Activated CD4-positive, alpha-beta memory T cell treated with anti-CD3 and anti-CD28 coated beads for 36 hours (primary cell): Measurements from ENCODE around the gene SCMH1. TPM values are rescaled to one million over a fixed set of nuclear protein-coding genes. Genes with fewer than 3 reads are reported as not detected.

Source experiments
- CTCF ChIA-PET: fragments of 350-600 bp; sonication (Branson Sonifier 250); formaldehyde crosslinking; loops from one replicate; lab custom pipeline; 2021; ENCODE audit warnings: antibody characterized with exemption, inconsistent platforms; lab: Charles Lee
- POLR2A ChIA-PET: fragments of 350-600 bp; sonication (Branson Sonifier 250); formaldehyde crosslinking; loops from one replicate; lab custom pipeline; 2021; ENCODE audit warnings: antibody characterized with exemption; lab: Charles Lee
- DNase-seq: peaks from one replicate; pipeline ENCODE4 v3.0.0-alpha.2; 2020
- H3K27ac Mint-ChIP-seq: one replicate; pipeline ENCODE4 v1.8.0; 2021; ENCODE audit warnings: mixed read lengths
- H3K27me3 Mint-ChIP-seq: one replicate; pipeline ENCODE4 v1.8.0; 2021; ENCODE audit warnings: mixed read lengths
- H3K36me3 Mint-ChIP-seq: one replicate; pipeline ENCODE4 v1.8.0; 2021; ENCODE audit warnings: mixed read lengths
- H3K4me1 Mint-ChIP-seq: one replicate; pipeline ENCODE4 v1.8.0; 2021; ENCODE audit warnings: low read depth, mixed read lengths
- H3K4me3 Mint-ChIP-seq: one replicate; pipeline ENCODE4 v1.8.0; 2021; ENCODE audit warnings: mild to moderate bottlenecking, mixed read lengths
- H3K9me3 Mint-ChIP-seq: one replicate; pipeline ENCODE4 v1.8.0; 2021; ENCODE audit warnings: mixed read lengths
- intact Hi-C: fragments of 100-400 bp; cut with micrococcal nuclease; formaldehyde crosslinking; loops from one replicate; pipeline ENCODE4 v1.15.1; 2023
- total RNA-seq, 2 experiments: library from RNA; stranded (reverse); gene quantifications; one replicate each; pipeline ENCODE4 v1.2.3, GENCODE V29; 2021

The SCMH1 gene
- total RNA-seq, 2 experiments from 2014 or later: 17.7 to 20.7 TPM

DNA sequence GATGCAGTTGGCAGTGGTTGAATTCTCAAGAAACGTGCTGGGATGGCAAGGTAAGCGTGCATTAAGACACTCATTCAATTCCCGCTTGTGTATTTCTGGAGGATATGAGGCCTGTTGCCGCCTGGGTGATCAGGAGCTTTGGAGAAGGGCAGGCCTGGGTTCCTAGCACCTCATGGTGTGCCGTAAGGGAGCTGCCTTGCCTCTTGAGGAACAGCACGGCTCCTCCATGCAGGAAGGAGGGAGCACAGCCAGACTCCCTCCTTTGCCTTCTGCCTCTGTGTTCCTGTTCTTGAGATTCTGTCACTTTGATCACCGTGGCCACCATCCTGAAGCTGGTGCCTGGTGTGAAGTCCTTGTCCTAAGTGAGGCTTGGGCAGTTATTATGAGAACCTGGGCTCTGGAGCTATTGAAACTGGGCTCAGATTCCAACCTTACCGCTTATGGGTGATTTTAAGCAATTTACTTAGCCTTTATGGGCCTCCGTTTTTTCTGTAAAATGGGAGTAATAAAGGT is 238.9 kb downstream of the SCMH1 start:
- CTCF ChIA-PET: interaction anchor here (0.5 to 2.1 kb wide), 9 partner anchors 8 to 281 kb away, joined by 3 to 25 read pairs (median 5); partner anchors contain the start of genes CITED4 and CTPS1
- Mint-ChIP-seq H3K9me3 (no peaks in the 10 kb centered on the region), H3K27ac (no peak overlapping the region), H3K4me1 (peaks cover 24% of the 10 kb centered on the region), H3K27me3 (no peaks in the 10 kb centered on the region), H3K36me3 (peaks cover 72% of the 10 kb centered on the region), H3K4me3 (no peak overlapping the region)
- intact Hi-C loops: loop anchor here (1.0 to 5.0 kb wide), 3 partner anchors 19 to 239 kb away; partner anchors contain the start of gene SCMH1
- POLR2A ChIA-PET: interaction anchor here (1.0 to 1.6 kb wide), 4 partner anchors 17 to 141 kb away, joined by 4 to 14 read pairs (median 6); partner anchors contain the start of gene CTPS1
- DNase-seq: no peak

DNA sequence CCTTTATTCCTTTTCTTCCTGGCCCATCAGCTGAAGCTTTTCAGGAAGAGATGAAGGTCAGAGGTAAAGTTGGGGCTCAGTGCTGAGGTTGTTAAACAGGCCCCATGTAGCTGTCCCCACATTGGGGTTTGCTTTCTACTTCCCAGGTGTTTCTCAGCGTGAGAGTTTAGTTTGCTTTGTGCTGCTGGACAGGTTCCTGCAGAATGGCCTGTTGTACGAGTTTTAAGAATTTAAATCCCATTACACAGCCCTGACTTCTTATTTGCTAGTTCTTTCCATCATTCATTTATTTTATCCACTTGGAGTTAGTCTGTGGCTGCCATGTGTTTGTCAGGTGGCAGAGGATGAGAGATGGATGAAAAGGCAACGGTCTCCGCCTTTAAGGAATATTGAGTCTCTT is 243.4 kb downstream of the SCMH1 start:
- H3K4me1 Mint-ChIP-seq: peaks cover 21% of the 10 kb centered on the region

DNA sequence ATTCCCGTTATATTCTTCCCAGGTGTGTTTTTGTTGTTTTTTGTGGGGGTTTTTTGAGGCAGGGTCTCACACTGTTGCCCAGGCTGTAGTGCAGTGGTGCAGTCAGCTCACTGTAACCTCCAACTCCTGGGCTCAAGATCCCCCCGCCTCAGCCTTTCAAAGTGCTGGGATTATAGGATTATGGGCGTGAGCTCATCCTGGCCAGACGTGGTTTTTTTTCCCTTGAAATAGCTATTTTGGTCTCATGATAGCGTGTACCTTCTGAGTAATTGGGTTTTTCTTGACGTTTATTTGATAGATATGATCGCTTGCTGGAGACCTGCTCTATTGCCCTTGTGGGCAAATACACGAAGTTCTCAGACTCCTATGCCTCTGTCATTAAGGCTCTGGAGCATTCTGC is 245.0 kb downstream of the SCMH1 start:
- intact Hi-C loops: no loop called here
- no peak for DNase-seq
- ChIA-PET CTCF (interaction anchor here (1.3 kb wide), 1 partner anchor 147 kb away, joined by 3 read pairs; no protein-coding TSS in a partner anchor), POLR2A (no interaction called here)
- peaks cover 60% of the 10 kb centered on the region for H3K36me3 Mint-ChIP-seq
- H3K27me3 Mint-ChIP-seq: no peaks in the 10 kb centered on the region
- peaks cover 5% of the 10 kb centered on the region for H3K4me1 Mint-ChIP-seq
- H3K4me3 Mint-ChIP-seq: no peak overlapping the region
- H3K27ac Mint-ChIP-seq: no peak overlapping the region
- no peaks in the 10 kb centered on the region for H3K9me3 Mint-ChIP-seq

More for the DNA sequence above, 243.4 kb downstream of the SCMH1 start:
- Mint-ChIP-seq H3K27me3 (no peaks in the 10 kb centered on the region), H3K36me3 (peaks cover 64% of the 10 kb centered on the region), H3K9me3 (no peaks in the 10 kb centered on the region), H3K27ac (no peak overlapping the region), H3K4me3 (no peak overlapping the region)
- no peak for DNase-seq
- POLR2A ChIA-PET: no interaction called here
- CTCF ChIA-PET: no interaction called here
- intact Hi-C loops: no loop called here

DNA sequence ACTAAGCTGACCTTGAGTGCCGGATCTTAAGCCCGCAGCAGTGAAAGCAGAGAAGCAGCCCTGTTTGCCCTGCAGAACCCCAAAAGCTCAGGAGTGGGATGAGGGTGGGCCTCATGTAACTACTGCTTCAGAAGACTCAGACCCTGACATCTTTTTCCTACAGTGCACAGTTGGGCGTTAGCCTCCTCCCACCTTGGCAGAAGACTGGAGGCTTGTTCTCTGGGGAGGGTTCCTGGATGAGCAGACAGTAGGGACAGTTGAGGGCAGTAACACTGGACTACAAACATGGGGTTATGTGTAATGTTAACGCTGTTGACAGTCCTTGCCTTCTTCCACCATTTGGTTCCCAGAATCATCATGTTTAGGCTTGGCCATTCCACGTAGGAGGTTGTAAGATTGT is 253.0 kb downstream of the SCMH1 start:
- Mint-ChIP-seq H3K4me3 (no peak overlapping the region), H3K27ac (no peak overlapping the region), H3K4me1 (peaks cover 23% of the 10 kb centered on the region), H3K9me3 (no peaks in the 10 kb centered on the region), H3K36me3 (peaks cover 83% of the 10 kb centered on the region), H3K27me3 (no peaks in the 10 kb centered on the region)
- POLR2A ChIA-PET: no interaction called here
- intact Hi-C loops: loop anchor here (10.0 kb wide), 1 partner anchor 376 kb away; the partner anchor contains the start of gene FOXO6
- CTCF ChIA-PET: no interaction called here
- DNase-seq: no peak

DNA sequence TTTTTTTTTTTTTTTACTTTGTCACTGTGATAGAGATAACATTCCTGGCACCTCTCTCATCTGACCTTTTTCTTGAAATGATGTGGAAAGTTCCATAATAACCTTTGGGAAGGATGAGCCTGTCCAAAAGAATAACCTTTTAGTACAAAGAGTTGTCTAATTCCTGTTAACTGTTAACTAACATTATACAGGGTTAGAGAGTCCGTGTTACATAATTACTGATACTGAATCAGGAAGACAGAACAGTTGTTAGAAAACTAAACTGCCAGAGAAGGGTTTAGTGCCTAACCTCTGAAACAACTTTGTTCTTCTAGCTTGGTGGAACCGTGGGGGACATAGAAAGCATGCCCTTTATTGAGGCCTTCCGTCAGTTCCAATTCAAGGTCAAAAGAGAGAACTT is 253.8 kb downstream of the SCMH1 start:
- no peaks in the 10 kb centered on the region for H3K27me3 Mint-ChIP-seq
- H3K4me3 Mint-ChIP-seq: no peak overlapping the region
- intact Hi-C loops: loop anchor here (10.0 kb wide), 1 partner anchor 377 kb away; the partner anchor contains the start of gene FOXO6
- DNase-seq: no peak
- CTCF ChIA-PET: no interaction called here
- H3K9me3 Mint-ChIP-seq: no peaks in the 10 kb centered on the region
- POLR2A ChIA-PET: no interaction called here
- peaks cover 31% of the 10 kb centered on the region for H3K4me1 Mint-ChIP-seq
- H3K36me3 Mint-ChIP-seq: peaks cover 84% of the 10 kb centered on the region
- H3K27ac Mint-ChIP-seq: no peak overlapping the region

DNA sequence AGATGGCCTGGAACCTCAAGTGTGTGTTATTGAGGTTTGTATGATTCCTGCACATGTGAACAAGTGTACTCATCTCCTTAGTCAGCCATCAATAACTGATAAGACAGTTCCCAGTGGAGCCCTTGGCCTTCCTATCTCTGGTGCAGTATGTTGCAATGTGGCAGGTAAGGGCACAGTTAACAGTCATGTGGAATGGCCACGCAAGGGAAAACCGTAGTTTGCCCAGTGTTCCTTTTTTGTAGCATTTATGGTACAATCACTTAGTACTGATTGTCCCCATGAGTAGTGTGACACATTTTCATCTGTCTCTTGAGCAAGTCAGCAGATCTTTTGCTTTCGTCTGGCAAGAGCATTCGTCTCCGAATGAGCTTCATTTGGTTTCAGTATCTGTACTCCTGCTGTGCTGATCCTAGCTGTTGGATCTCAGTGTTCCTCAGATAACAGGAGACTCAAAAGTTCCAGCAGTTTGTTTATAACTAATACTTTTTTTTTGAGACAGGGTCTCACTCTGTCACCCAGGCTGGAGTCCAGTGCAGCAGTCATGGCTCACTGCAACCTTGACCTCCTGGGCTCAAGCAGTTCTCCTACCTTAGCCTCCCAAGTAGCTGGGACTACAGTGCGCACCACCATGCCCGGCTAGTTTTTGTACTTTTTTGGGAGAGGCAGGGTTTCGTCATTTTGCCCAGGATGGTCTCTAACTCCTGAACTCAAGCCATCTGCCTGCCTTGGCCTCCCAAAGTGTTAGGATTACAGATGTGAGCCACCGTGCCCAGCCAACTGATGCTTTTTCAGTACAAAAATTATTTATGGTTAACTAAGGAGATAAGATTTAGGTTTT is 254.4 kb downstream of the SCMH1 start:
- no peak for DNase-seq
- intact Hi-C loops: loop anchor here (10.0 kb wide), 1 partner anchor 377 kb away; the partner anchor contains the start of gene FOXO6
- CTCF ChIA-PET: no interaction called here
- Mint-ChIP-seq H3K36me3 (peaks cover 86% of the 10 kb centered on the region), H3K4me3 (no peak overlapping the region), H3K9me3 (no peaks in the 10 kb centered on the region), H3K27me3 (no peaks in the 10 kb centered on the region), H3K27ac (no peak overlapping the region), H3K4me1 (peaks cover 37% of the 10 kb centered on the region)
- POLR2A ChIA-PET: no interaction called here

DNA sequence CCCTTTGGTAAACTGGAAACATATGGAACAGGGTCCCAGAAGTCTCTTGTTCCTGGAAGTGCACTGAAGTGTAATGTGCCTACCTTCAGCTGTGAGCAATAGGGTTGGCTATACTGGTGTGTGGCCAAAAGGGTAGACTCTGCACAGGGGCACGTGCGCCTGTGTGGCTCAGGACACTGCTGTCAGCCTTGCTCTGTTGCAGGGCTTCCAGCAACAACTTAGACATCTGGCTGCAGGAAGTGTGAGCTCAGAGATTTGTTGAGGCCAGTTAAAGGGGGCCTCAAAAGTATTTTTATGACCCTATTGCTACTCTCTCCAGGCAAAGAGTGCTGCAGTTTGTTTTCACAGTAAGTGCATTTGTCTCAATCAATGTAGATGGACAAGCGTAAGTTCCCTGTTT is 255.2 kb downstream of the SCMH1 start:
- no peak for DNase-seq
- ChIA-PET CTCF (interaction anchor here (4.5 kb wide), 1 partner anchor 17 kb away, joined by 25 read pairs; no protein-coding TSS in a partner anchor), POLR2A (interaction anchor here (0.9 kb wide), 1 partner anchor 17 kb away, joined by 4 read pairs; no protein-coding TSS in a partner anchor)
- Mint-ChIP-seq H3K27ac (no peak overlapping the region), H3K36me3 (peaks cover 86% of the 10 kb centered on the region), H3K27me3 (no peaks in the 10 kb centered on the region), H3K9me3 (no peaks in the 10 kb centered on the region), H3K4me3 (no peak overlapping the region), H3K4me1 (peaks cover 44% of the 10 kb centered on the region)
- intact Hi-C loops: loop anchor here (10.0 kb wide), 1 partner anchor 378 kb away; the partner anchor contains the start of gene FOXO6

DNA sequence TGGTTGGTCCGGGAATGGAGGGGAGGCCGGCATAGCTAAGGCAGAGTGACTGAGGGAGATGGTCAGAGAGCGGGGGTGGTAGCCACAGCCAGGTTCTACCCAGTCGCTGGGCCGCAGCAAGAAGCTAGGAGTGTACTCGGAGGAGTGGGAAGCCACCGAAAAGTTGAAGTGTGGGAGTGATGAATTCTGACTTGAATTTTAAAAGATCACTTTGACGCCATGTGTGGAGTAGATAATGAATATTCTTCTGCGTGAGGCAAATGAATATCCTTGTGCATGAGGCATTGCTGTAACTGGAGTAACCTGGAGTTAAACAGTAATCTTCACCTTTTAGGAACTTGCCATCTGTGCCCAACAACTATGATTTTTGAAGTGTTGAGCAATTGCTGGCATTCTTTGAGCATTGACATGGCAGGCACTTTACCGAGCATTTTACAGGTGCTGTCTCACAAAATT is 255.8 kb downstream of the SCMH1 start:
- H3K9me3 Mint-ChIP-seq: no peaks in the 10 kb centered on the region
- no peak for DNase-seq
- H3K27ac Mint-ChIP-seq: no peak overlapping the region
- ChIA-PET CTCF (interaction anchor here (0.6 to 4.5 kb wide), 2 partner anchors 18 to 90 kb away, joined by 3 to 25 read pairs; no protein-coding TSS in a partner anchor), POLR2A (interaction anchor here (0.9 kb wide), 1 partner anchor 17 kb away, joined by 4 read pairs; no protein-coding TSS in a partner anchor)
- intact Hi-C loops: loop anchor here (10.0 kb wide), 1 partner anchor 378 kb away; the partner anchor contains the start of gene FOXO6
- peaks cover 50% of the 10 kb centered on the region for H3K4me1 Mint-ChIP-seq
- no peaks in the 10 kb centered on the region for H3K27me3 Mint-ChIP-seq
- H3K36me3 Mint-ChIP-seq: peaks cover 86% of the 10 kb centered on the region
- H3K4me3 Mint-ChIP-seq: no peak overlapping the region

DNA sequence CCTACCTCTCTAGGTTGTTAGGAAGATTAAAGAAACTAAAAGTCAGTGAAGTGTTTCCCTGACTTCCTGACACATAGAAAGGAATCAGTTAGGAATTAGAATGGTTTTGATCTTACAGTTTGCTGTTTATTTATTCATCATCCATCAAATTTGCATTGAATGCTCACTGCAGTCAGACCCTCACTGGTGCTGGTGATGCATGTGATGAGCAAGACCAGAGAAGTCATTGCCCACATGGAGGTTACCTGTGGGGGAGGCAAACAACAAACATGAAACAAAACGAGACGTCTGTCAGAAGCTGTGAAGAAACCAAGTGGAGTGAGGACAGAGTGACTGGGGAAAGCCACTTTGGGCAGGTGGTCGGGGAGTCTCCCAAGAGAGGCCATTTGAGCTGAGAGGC is 256.2 kb downstream of the SCMH1 start:
- Mint-ChIP-seq H3K4me3 (no peak overlapping the region), H3K36me3 (peaks cover 86% of the 10 kb centered on the region), H3K4me1 (peaks cover 55% of the 10 kb centered on the region), H3K9me3 (no peaks in the 10 kb centered on the region), H3K27ac (no peak overlapping the region), H3K27me3 (no peaks in the 10 kb centered on the region)
- POLR2A ChIA-PET: interaction anchor here (0.9 kb wide), 1 partner anchor 18 kb away, joined by 4 read pairs; no protein-coding TSS in a partner anchor
- intact Hi-C loops: loop anchor here (10.0 kb wide), 1 partner anchor 379 kb away; the partner anchor contains the start of gene FOXO6
- CTCF ChIA-PET: interaction anchor here (0.6 to 4.5 kb wide), 3 partner anchors 18 to 90 kb away, joined by 3 to 25 read pairs (median 4); no protein-coding TSS in a partner anchor
- DNase-seq: peak; percentile 29

DNA sequence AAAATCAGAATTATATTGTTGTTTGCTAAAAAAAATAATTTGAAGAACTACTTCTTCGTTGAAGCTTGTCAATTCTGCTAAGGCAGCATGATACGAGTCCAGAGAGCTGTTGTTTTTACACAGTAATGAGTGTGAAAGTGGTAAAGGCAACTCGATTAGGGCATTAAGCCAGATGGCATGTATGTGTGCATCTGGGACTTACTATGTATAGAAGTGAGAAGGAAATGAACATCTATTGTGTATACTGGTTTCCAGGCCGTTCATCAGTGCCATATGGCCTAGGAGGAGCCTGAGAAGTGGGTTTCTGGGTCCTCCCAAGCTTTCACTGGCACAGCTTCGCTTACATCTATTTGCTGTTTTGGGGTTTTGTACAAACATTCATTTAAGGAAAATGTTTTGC is 256.9 kb downstream of the SCMH1 start:
- H3K36me3 Mint-ChIP-seq: peaks cover 83% of the 10 kb centered on the region
- no peak for DNase-seq
- intact Hi-C loops: loop anchor here (10.0 kb wide), 1 partner anchor 380 kb away; the partner anchor contains the start of gene FOXO6
- H3K9me3 Mint-ChIP-seq: no peaks in the 10 kb centered on the region
- H3K4me3 Mint-ChIP-seq: no peak overlapping the region
- ChIA-PET POLR2A (no interaction called here), CTCF (interaction anchor here (1.0 to 4.5 kb wide), 3 partner anchors 16 to 36 kb away, joined by 4 to 25 read pairs (median 4); no protein-coding TSS in a partner anchor)
- peaks cover 59% of the 10 kb centered on the region for H3K4me1 Mint-ChIP-seq
- no peaks in the 10 kb centered on the region for H3K27me3 Mint-ChIP-seq
- no peak overlapping the region for H3K27ac Mint-ChIP-seq

DNA sequence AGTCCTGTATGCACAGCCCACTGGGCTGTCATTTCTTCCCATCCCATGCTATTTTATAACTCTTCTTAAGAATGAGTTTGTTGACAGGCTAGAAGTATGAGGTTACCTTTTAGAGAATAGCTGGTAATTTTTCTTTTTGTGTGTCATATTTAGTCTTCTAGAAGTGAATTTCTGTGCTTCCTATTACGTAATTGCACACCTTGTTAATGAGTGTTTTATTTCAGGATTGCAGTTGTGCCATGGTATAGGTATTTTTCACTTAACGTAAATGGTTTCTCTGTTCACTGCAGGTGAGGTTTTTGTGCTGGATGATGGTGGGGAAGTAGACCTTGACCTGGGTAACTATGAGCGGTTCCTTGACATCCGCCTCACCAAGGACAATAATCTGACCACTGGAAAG is 257.6 kb downstream of the SCMH1 start:
- H3K4me3 Mint-ChIP-seq: no peak overlapping the region
- no peaks in the 10 kb centered on the region for H3K9me3 Mint-ChIP-seq
- ChIA-PET CTCF (interaction anchor here (1.0 to 4.5 kb wide), 4 partner anchors 17 to 256 kb away, joined by 3 to 25 read pairs (median 4); no protein-coding TSS in a partner anchor), POLR2A (interaction anchor here (1.4 kb wide), 1 partner anchor 19 kb away, joined by 7 read pairs; no protein-coding TSS in a partner anchor)
- H3K4me1 Mint-ChIP-seq: peaks cover 59% of the 10 kb centered on the region
- intact Hi-C loops: loop anchor here (1.0 to 10.0 kb wide), 3 partner anchors 19 to 380 kb away; partner anchors contain the start of genes FOXO6 and SCMH1
- H3K36me3 Mint-ChIP-seq: peaks cover 78% of the 10 kb centered on the region
- no peaks in the 10 kb centered on the region for H3K27me3 Mint-ChIP-seq
- H3K27ac Mint-ChIP-seq: peak overlapping the region; percentile 75
- no peak for DNase-seq
